GM19372 (cell line): ENCODE data around the gene SPEM2.

Experiments
- ATAC-seq: cut with Tn5 transposase; IDR thresholded peaks from one replicate; pipeline ENCODE4 v1.9.1; 2021; ENCODE audit warnings: mild to moderate bottlenecking, low read depth, moderate library complexity; ENCODE audit not compliant: unreplicated experiment

The SPEM2 gene

GRCh38 chr17:7425316-7425715 is at the start of gene SPEM2:
TSS of gene SPEM2 (plus strand) at chr17:7425616. CDS start at chr17:7425689, 73 bp downstream.
- ATAC-seq = no peak

- no peak for ATAC-seq
These were observed 46.3 kb upstream of the SPEM2 start for GRCh38 chr17:7379134-7379533.

GRCh38 chr17:7380321-7380720 is 45.1 kb upstream of the SPEM2 start:
- ATAC-seq = no peak

- ATAC-seq = no peak
These were observed 44.3 kb upstream of the SPEM2 start, which contains the start of gene TNK1 for GRCh38 chr17:7380855-7381683. TSS of gene TNK1 (plus strand) at chr17:7381089. CDS start at chr17:7382927, 1,838 bp downstream.

GRCh38 chr17:7382901-7383300 is 42.5 kb upstream of the SPEM2 start:
- no peak for ATAC-seq

- ATAC-seq = no peak
These were observed 42.1 kb upstream of the SPEM2 start for GRCh38 chr17:7383371-7383741.

DNA sequence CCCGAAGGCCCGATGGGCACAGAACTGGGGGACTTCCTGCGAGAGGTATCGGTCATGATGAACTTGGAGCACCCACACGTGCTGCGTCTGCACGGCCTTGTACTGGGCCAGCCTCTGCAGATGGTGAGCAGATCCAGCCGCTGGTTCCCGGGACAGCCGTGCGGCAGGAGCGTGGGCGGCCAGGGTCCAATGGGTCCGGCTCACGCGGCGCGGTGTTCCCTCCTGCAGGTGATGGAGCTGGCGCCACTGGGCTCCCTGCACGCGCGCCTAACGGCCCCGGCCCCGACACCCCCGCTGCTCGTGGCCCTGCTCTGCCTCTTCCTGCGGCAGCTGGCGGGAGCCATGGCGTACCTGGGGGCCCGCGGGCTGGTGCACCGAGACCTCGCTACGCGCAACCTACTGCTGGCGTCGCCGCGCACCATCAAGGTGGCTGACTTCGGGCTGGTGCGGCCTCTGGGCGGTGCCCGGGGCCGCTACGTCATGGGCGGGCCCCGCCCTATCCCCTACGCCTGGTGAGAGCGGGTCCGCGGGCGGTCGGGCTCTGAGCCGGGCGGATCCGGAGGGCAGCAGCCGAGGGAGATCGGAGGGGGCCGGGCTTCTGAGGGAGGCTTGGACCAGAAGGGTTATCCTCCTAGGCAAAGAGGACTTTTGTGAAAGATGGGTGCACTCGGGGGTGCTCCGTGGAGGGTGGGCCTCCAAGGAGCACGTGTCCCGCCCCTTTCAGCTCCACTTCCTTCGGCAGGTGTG is 41.5 kb upstream of the SPEM2 start:
- peak; percentile 89 for ATAC-seq

GRCh38 chr17:7384489-7385081 is 40.8 kb upstream of the SPEM2 start:
- ATAC-seq = no peak

GRCh38 chr17:7388856-7389255 is 36.6 kb upstream of the SPEM2 start:
- ATAC-seq = no peak

GRCh38 chr17:7389924-7390910 is 35.2 kb upstream of the SPEM2 start:
- no peak for ATAC-seq

DNA sequence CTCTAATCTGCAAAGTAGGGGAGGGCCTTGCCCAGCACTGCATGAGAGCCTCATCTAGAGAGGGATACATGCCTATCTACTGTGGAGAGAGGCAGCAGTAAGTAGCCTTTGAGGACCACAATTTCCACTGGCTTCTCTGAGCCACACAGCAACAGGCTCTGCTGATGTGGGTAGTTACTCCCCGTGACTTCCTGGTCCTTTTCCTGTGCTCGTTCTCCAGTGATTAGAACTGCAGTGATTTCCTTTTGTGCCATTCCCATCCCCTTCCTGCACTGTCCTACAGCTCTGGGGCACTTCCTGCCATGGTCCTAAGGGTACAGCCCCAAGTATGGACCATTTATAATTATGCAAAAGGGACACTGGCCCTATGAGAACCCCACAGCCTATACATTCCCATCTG is 34.1 kb upstream of the SPEM2 start:
- no peak for ATAC-seq

- no peak for ATAC-seq
These were observed 32.5 kb upstream of the SPEM2 start for GRCh38 chr17:7392696-7393612.

- ATAC-seq = peak; percentile 39
These were observed 31.6 kb upstream of the SPEM2 start for GRCh38 chr17:7393613-7394451.

- ATAC-seq = peak; percentile 78
These were observed 30.8 kb upstream of the SPEM2 start, which contains the start of gene PLSCR3 for GRCh38 chr17:7394452-7395191. TSS of gene PLSCR3 (minus strand) at chr17:7394525. CDS start at chr17:7394110, 415 bp downstream.

GRCh38 chr17:7396147-7396546 is 29.3 kb upstream of the SPEM2 start:
- ATAC-seq = no peak

- ATAC-seq = no peak
These were observed 26.8 kb upstream of the SPEM2 start for GRCh38 chr17:7398612-7399011.

DNA sequence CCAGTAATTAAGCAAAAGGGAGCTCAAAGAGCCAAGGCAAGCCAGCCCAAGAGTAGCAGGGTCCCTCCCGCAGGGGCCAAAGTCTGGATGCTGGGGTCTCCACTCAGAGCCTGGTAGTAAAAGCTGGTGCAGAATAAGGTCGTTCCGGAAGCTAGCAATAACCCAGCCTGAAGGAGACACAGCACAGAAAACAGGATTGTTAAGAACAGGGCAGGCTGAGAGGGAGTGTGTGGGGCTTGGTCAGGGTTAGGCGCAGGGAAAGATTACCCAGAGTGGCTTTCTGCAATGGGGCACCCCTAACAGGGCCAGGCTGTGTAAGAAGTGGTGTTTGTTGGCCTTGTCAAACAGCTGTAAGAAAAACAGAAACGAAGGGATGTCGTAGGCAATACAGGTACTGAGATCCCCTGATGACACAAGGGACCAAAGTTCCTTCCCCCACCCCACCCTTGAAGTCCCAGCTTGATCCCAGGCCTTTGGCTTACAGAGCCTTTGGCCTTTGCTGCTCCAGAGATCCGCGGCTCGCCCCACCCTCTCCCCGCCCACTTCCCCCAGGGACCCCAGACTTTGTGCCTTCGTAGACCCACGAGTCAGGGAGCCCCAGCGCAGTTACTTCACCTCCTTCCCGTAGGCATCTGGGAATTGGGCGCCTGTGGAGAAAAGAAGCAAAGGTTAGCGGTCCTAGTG is 22.2 kb upstream of the SPEM2 start:
- ATAC-seq = no peak
